Uterus (tissue), 4 donors: Measurements from ENCODE around the gene FAM234B. TPM values are rescaled to one million over a fixed set of nuclear protein-coding genes. Genes with fewer than 3 reads are reported as not detected.
A peak's percentile ranks its signal among the peaks of the same experiment; 100 is the strongest.

ENCODE experiments used
- DNase-seq, 2 donors: peaks; one replicate each; pipeline ENCODE4 v3.0.0-alpha.2; 2019 to 2020
- H3K27ac ChIP-seq, 2 donors: fragments of 200-600 bp; sonication (generic); 1 replicate in 1 of 2; 2 replicates in 1 of 2; pipeline ENCODE4 v1.5.1; 2016 to 2018
- H3K27me3 ChIP-seq, 2 donors: fragments of 200-600 bp; sonication (generic); one replicate each; pipeline ENCODE4 v1.5.1; 2018 to 2019; ENCODE audit warnings: control low read depth in 1 of 2
- H3K36me3 ChIP-seq, 2 donors: fragments of 200-600 bp; sonication (generic); one replicate each; pipeline ENCODE4 v1.5.1; 2019; ENCODE audit warnings: control low read depth in 1 of 2
- H3K4me1 ChIP-seq, 2 donors: fragments of 200-600 bp; sonication (generic); one replicate each; pipeline ENCODE4 v1.5.1; 2018 to 2019; ENCODE audit warnings: control low read depth in 1 of 2
- H3K4me3 ChIP-seq, 2 donors: fragments of 200-600 bp; sonication (generic); 1 replicate in 1 of 2; 2 replicates in 1 of 2; pipeline ENCODE4 v1.5.1; 2018 to 2019; ENCODE audit warnings: mild to moderate bottlenecking in 1 of 2
- H3K9me3 ChIP-seq, 2 donors: fragments of 200-600 bp; sonication (generic); one replicate each; pipeline ENCODE4 v1.5.1; 2019; ENCODE audit warnings: control low read depth in 1 of 2
- POLR2A ChIP-seq, 2 donors: fragments of 450-650 bp; IDR thresholded peaks; one replicate each; pipeline ENCODE4 v1.6.1; 2016; ENCODE audit warnings: antibody characterized with exemption in 2 of 2, mild to moderate bottlenecking in 1 of 2, moderate library complexity in 1 of 2
- intact Hi-C: fragments of 100-400 bp; cut with DNase I; formaldehyde crosslinking; loops from one replicate; pipeline ENCODE4 v1.15.1; 2023; ENCODE audit warnings: low total_unique reads
- total RNA-seq, 4 donors: library from RNA; depleted of rRNA in 3 of 4; stranded (reverse); fragments of >200 nt in 3 of 4; gene quantifications; one replicate each; pipeline versions ENCODE4 v1.1.0 to v1.2.4, GENCODE V29; 2014 to 2023
- TF ChIP-seq, protein P1 (sequence below), 4 experiments: fragments of 200-600 bp in 2 of 4; fragments of 450-650 bp in 2 of 4; sonication (generic) in 2 of 4; IDR thresholded peaks; one replicate each; pipeline ENCODE4 v1.5.1; 2016 to 2019; ENCODE audit warnings: antibody characterized with exemption in 4 of 4, mild to moderate bottlenecking in 2 of 4, moderate library complexity in 1 of 4
- donor health status: DM: yes; HTN: yes; CAD: no.

Gene FAM234B, protein sequence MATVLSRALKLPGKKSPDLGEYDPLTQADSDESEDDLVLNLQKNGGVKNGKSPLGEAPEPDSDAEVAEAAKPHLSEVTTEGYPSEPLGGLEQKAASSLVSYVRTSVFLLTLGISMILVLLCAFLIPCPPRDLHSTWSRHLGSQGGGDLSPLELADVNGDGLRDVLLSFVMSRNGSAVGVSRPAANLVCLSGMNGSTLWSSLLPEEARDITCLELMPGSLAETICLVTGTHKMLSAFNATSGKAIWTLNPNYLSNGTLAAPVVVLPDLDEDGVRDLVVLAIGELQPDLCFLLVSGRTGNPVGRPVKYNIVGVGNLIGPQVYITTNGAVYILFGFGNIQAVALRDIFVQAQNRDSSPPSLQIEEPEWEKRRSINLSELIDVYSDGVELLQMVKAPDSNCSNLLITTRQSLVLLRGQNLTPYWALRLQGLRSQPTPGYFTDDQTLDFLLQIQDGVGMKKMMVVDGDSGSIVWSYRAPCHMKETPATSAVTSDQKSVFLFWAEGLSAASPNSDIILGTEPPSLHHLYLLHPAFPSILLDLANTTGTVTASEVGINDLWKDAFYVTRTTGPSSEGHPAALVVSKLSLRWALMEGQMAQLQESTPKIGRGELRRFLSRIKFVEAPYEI
- total RNA-seq, result 1 to 10 TPM; 2.4 to 8.3 (median 4.6) TPM

DNA sequence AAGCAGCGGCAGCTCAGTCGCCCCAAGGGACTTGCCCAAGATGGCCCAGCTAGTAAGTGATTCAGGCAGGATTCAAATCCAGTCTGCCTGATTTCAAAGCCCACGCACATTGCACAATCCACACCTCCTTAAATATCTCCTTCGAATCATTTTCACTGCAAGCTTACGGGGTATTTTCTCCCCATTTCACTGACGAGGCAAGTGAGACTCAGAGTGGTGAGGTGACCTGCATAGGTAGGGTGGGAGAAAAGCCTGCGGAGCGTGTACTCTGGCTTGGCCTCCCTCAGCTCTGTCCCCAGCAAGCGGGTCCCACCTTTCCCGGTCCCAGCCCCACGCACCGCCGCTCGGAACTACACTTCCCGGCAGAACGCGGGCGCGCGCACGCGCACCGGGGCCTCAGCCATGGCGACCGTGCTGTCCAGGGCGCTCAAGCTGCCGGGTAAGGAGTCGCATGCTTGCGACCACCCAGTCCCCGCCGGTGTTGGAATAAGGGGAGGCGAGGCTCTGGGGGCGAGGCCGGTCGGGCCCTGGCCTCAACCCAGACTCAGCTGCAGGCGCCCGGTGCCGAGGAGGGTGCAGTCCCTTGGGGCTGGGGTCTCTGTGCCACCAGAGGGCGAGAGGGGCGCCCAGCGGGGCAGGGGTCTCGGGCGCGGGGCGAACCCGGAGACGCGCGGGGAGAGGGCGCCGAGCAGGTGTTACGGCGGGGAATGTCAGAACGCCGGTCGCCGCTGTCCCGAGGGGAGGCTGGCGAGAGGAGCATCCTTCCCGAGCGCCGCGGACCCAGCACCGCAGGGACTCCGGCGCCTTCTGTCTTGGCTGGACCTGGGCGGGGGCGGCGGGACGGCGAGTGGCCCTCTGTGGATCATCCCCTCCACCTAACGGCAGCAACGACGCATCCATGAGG lies at the start of gene FAM234B:
TSS of gene FAM234B (plus strand) at position 380 of the 904 bp plus-strand sequence. CDS start at position 403, 23 bp downstream.
- H3K27ac ChIP-seq, result peak within 1 kb of the TSS; percentile 41 to 61
- DNase-seq, result peak; percentile 69 to 84
- intact Hi-C loops, result no loop called here
- peak within 1 kb of the TSS; percentile 74 to 85 for H3K4me3 ChIP-seq
- H3K36me3 ChIP-seq, result no peaks in the 10 kb centered on the region
- no peaks in the 10 kb centered on the region for H3K27me3 ChIP-seq
- TF ChIP-seq POLR2A (IDR thresholded peaks at IDR 0.05), result peak in 1 of 2 donors; percentile 49
- TF ChIP-seq, protein P1, sequence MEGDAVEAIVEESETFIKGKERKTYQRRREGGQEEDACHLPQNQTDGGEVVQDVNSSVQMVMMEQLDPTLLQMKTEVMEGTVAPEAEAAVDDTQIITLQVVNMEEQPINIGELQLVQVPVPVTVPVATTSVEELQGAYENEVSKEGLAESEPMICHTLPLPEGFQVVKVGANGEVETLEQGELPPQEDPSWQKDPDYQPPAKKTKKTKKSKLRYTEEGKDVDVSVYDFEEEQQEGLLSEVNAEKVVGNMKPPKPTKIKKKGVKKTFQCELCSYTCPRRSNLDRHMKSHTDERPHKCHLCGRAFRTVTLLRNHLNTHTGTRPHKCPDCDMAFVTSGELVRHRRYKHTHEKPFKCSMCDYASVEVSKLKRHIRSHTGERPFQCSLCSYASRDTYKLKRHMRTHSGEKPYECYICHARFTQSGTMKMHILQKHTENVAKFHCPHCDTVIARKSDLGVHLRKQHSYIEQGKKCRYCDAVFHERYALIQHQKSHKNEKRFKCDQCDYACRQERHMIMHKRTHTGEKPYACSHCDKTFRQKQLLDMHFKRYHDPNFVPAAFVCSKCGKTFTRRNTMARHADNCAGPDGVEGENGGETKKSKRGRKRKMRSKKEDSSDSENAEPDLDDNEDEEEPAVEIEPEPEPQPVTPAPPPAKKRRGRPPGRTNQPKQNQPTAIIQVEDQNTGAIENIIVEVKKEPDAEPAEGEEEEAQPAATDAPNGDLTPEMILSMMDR (IDR thresholded peaks at IDR 0.05), result peak in 3 of 4 experiments; percentile 7 to 39 (median 12)
- no peaks in the 10 kb centered on the region for H3K9me3 ChIP-seq
- no peaks in the 10 kb centered on the region for H3K4me1 ChIP-seq

DNA sequence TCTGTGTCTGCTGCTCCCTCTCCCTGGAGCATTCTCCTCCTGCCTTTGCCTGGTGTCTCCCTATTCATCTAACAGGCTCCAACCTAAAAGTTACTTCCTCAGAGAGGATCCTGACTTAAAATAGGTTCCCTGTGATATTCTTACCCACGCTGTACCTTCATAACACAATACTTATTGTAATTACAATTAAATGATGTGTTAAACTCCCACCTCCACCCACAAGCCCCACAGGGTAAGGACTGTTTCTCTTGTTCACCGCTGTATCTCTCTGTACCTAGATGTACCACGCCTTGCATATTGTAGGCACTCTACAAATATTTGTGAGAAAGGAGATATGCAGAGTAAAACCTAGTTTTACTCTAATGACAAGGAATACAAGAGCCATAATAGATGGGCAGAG lies 49.1 kb upstream of the FAM234B start:
- TF ChIP-seq, protein P1 (IDR thresholded peaks at IDR 0.05), result no peak
- TF ChIP-seq POLR2A (IDR thresholded peaks at IDR 0.05), result no peak
- no peaks in the 10 kb centered on the region for H3K36me3 ChIP-seq
- H3K27ac ChIP-seq, result no peak overlapping the region
- DNase-seq, result no peak
- H3K9me3 ChIP-seq, result no peaks in the 10 kb centered on the region
- H3K27me3 ChIP-seq, result no peaks in the 10 kb centered on the region
- intact Hi-C loops, result loop anchor here (5.0 kb wide), 1 partner anchor 88 kb away; no protein-coding TSS in a partner anchor
- H3K4me1 ChIP-seq, result peaks cover 0 to 5% of the 10 kb centered on the region in 2 donors
- no peak overlapping the region for H3K4me3 ChIP-seq

DNA sequence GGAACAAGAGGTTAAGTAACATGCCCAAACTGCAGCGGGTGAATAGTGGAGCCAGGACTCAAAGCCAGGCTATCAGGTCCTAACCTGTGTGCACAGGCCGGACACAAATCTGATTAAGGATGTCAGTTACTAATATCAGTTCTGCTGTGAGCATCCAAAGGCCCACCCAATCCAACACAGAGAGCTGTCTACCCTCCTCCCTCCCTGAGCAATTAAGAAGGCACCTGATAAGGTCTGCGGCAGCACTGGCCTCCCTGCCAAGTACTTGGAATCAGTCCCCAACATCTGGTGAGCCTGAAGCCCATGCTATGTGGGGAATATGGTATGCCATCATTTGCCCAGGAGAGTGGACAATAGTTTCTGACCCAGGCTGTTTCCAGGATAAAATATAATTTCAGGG lies 48.0 kb upstream of the FAM234B start:
- Histone ChIP-seq H3K4me3 (no peak overlapping the region), H3K27me3 (no peaks in the 10 kb centered on the region), H3K4me1 (peaks cover 0 to 5% of the 10 kb centered on the region in 2 donors), H3K27ac (no peak overlapping the region), H3K36me3 (no peaks in the 10 kb centered on the region), H3K9me3 (no peaks in the 10 kb centered on the region)
- DNase-seq, result no peak
- no peak for TF ChIP-seq POLR2A (IDR thresholded peaks at IDR 0.05)
- TF ChIP-seq, protein P1 (IDR thresholded peaks at IDR 0.05), result no peak
- intact Hi-C loops, result loop anchor here (5.0 kb wide), 1 partner anchor 89 kb away; no protein-coding TSS in a partner anchor

DNA sequence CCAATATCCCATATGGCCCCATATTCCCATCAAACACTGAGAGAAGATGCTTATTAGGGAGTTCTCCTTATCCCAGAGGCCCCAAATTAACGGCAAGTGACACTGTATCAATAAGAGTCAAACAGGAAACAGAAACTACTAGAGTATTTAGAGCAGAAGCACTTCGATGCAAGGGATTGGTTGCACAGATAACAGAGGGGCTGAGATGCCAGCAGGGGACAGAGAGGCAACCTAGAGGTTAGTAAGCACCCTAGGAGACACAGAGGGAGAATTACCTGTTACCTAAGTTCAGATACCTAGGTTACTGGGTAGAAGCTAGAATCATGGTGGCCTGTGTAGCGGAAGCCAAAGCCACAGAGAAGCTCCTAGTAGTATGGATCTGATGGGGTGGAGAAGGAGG lies 47.0 kb upstream of the FAM234B start:
- no peak for DNase-seq
- no peaks in the 10 kb centered on the region for H3K36me3 ChIP-seq
- TF ChIP-seq, protein P1 (IDR thresholded peaks at IDR 0.05), result no peak
- no peak for TF ChIP-seq POLR2A (IDR thresholded peaks at IDR 0.05)
- intact Hi-C loops, result loop anchor here (5.0 kb wide), 1 partner anchor 90 kb away; no protein-coding TSS in a partner anchor
- H3K27ac ChIP-seq, result no peak overlapping the region
- no peaks in the 10 kb centered on the region for H3K27me3 ChIP-seq
- H3K9me3 ChIP-seq, result no peaks in the 10 kb centered on the region
- H3K4me1 ChIP-seq, result no peaks in the 10 kb centered on the region
- no peak overlapping the region for H3K4me3 ChIP-seq
